GM11168 (cell line): ENCODE results near the gene FAT1.

Experiments used
- in situ Hi-C: fragments of 300-500 bp; cut with MboI; formaldehyde crosslinking; loops from one replicate; pipeline ENCODE4 v1.12.0; 2022; ENCODE audit warnings: low sequenced_read_pairs; ENCODE audit not compliant: unreplicated experiment

Gene FAT1

GRCh38 chr4:186628058-186628711 lies 95.5 kb downstream of the FAT1 start:
- in situ Hi-C loops = no loop called here

- in situ Hi-C loops = no loop called here
These were observed 96.3 kb downstream of the FAT1 start for GRCh38 chr4:186627226-186627865.

GRCh38 chr4:186624951-186625350 lies 98.7 kb downstream of the FAT1 start:
- in situ Hi-C loops = no loop called here

- in situ Hi-C loops = no loop called here
These were observed 100.1 kb downstream of the FAT1 start for GRCh38 chr4:186623546-186623945.

- in situ Hi-C loops = no loop called here
These were observed 100.7 kb downstream of the FAT1 start for GRCh38 chr4:186622788-186623464.

GRCh38 chr4:186621959-186622553 lies 101.6 kb downstream of the FAT1 start:
- in situ Hi-C loops = no loop called here

- in situ Hi-C loops = no loop called here
These were observed 104.6 kb downstream of the FAT1 start for GRCh38 chr4:186619088-186619487.

GRCh38 chr4:186617921-186618320 lies 105.7 kb downstream of the FAT1 start:
- in situ Hi-C loops = no loop called here

GRCh38 chr4:186607490-186607889 lies 116.2 kb downstream of the FAT1 start:
- in situ Hi-C loops = no loop called here

- in situ Hi-C loops = no loop called here
These were observed 117.1 kb downstream of the FAT1 start for GRCh38 chr4:186606591-186606992.

- in situ Hi-C loops = no loop called here
These were observed 118.3 kb downstream of the FAT1 start for GRCh38 chr4:186605261-186605865.

GRCh38 chr4:186604124-186604807 lies 119.4 kb downstream of the FAT1 start:
- in situ Hi-C loops = no loop called here

GRCh38 chr4:186602978-186603377 lies 120.7 kb downstream of the FAT1 start:
- in situ Hi-C loops = no loop called here

- in situ Hi-C loops = no loop called here
These were observed 124.2 kb downstream of the FAT1 start for GRCh38 chr4:186599483-186599882.

- in situ Hi-C loops = no loop called here
These were observed 125.0 kb downstream of the FAT1 start for GRCh38 chr4:186598686-186599085.

GRCh38 chr4:186596850-186597390 lies 126.7 kb downstream of the FAT1 start:
- in situ Hi-C loops = no loop called here

GRCh38 chr4:186596346-186596745 lies 127.3 kb downstream of the FAT1 start:
- in situ Hi-C loops = no loop called here

- in situ Hi-C loops = no loop called here
These were observed 130.1 kb downstream of the FAT1 start for GRCh38 chr4:186593587-186593973.

- in situ Hi-C loops = no loop called here
These were observed 130.6 kb downstream of the FAT1 start for GRCh38 chr4:186592966-186593586.

GRCh38 chr4:186592445-186592844 lies 131.2 kb downstream of the FAT1 start:
- in situ Hi-C loops = no loop called here
